Stimulated activated CD4-positive, alpha-beta T cell treated with anti-CD3 and anti-CD28 coated beads, Interleukin-4, amount 100 ng/mL, for 24 hours (primary cell): ENCODE results near the gene UGT2B15.
"Not testable (repeated sequence)": the region's sequence is repeated elsewhere in the genome, so short reads cannot be mapped to it uniquely, and the experiment has no call there.

Experiments used
- DNase-seq: peaks from one replicate; pipeline ENCODE4 v3.0.0-alpha.2; 2020

The UGT2B15 gene

GRCh38 chr4:68655764-68656444 is 14.5 kb downstream of the UGT2B15 start:
- DNase-seq, result no peak

GRCh38 chr4:68654946-68655721 is 15.3 kb downstream of the UGT2B15 start:
- DNase-seq, result no peak

- DNase-seq, result no peak
Measured at GRCh38 chr4:68651932-68652331, 18.5 kb downstream of the UGT2B15 start.

GRCh38 chr4:68630371-68630770 is 40.1 kb downstream of the UGT2B15 start:
- DNase-seq, result no peak

- not testable (repeated sequence) for DNase-seq
Measured at GRCh38 chr4:68622731-68623130, 47.7 kb downstream of the UGT2B15 start.

- DNase-seq, result no peak
Measured at GRCh38 chr4:68617003-68617698, 53.3 kb downstream of the UGT2B15 start.

- no peak for DNase-seq
Measured at GRCh38 chr4:68615699-68616422, 54.6 kb downstream of the UGT2B15 start.

- no peak for DNase-seq
Measured at GRCh38 chr4:68613752-68614151, 56.7 kb downstream of the UGT2B15 start.

GRCh38 chr4:68606240-68606639 is 64.2 kb downstream of the UGT2B15 start:
- no peak for DNase-seq

GRCh38 chr4:68599150-68599549 is 71.3 kb downstream of the UGT2B15 start:
- DNase-seq, result no peak

- DNase-seq, result no peak
Measured at GRCh38 chr4:68597482-68597881, 73.0 kb downstream of the UGT2B15 start.
